ENCODE measurements around the gene PAX4.
A peak's percentile ranks its signal among the peaks of the same experiment; 100 is the strongest.

Gene PAX4

GRCh38 chr7:127618042-127618441, at the start of gene PAX4:
Gene PAX4, minus strand, starts transcription at chr7:127618142. Its CDS starts 2,214 bp downstream, at chr7:127615928.
- no peak for DNase-seq

GRCh38 chr7:127667017-127667670, 49.2 kb upstream of the PAX4 start:
- no peak for DNase-seq

- DNase-seq: no peak
These were observed 48.7 kb upstream of the PAX4 start for GRCh38 chr7:127666602-127667001.

- no peak for DNase-seq
These were observed 48.0 kb upstream of the PAX4 start for GRCh38 chr7:127665922-127666321.

GRCh38 chr7:127658970-127659630, 41.2 kb upstream of the PAX4 start:
- no peak for DNase-seq

GRCh38 chr7:127657500-127657899, 39.6 kb upstream of the PAX4 start:
- DNase-seq: no peak

- DNase-seq: no peak
These were observed 37.8 kb upstream of the PAX4 start for GRCh38 chr7:127655720-127656119.

- no peak for DNase-seq
These were observed 36.8 kb upstream of the PAX4 start for GRCh38 chr7:127654404-127655394.

- DNase-seq: no peak
These were observed 35.5 kb upstream of the PAX4 start for GRCh38 chr7:127653396-127653795.

- no peak for DNase-seq
These were observed 34.6 kb upstream of the PAX4 start for GRCh38 chr7:127652333-127653248.

- peak; percentile 98 for DNase-seq
These were observed 33.8 kb upstream of the PAX4 start, which contains the start of gene SND1 for GRCh38 chr7:127651556-127652332. Gene SND1, plus strand, starts transcription at chr7:127652194. Its CDS starts 180 bp downstream, at chr7:127652374.

- no peak for DNase-seq
These were observed 33.1 kb upstream of the PAX4 start for GRCh38 chr7:127650847-127651555.

GRCh38 chr7:127648986-127649385, 31.0 kb upstream of the PAX4 start:
- DNase-seq: no peak

- no peak for DNase-seq
These were observed 29.7 kb upstream of the PAX4 start for GRCh38 chr7:127647636-127648035.

GRCh38 chr7:127644484-127644883, 26.5 kb upstream of the PAX4 start:
- no peak for DNase-seq

- DNase-seq: no peak
These were observed 20.3 kb upstream of the PAX4 start for GRCh38 chr7:127638197-127638596.

- no peak for DNase-seq
These were observed 17.8 kb upstream of the PAX4 start for GRCh38 chr7:127635659-127636285.

- no peak for DNase-seq
These were observed 14.5 kb upstream of the PAX4 start for GRCh38 chr7:127632276-127632910.

GRCh38 chr7:127629268-127629854, 11.4 kb upstream of the PAX4 start:
- no peak for DNase-seq
